Colon (tissue), 2 donors: Measurements from ENCODE around the gene ALDH1A2.
"Not testable (repeated sequence)": the region's sequence is repeated elsewhere in the genome, so short reads cannot be mapped to it uniquely, and the experiment has no call there.

Source experiments
- FAIRE-seq: peaks from 2 replicates; lab custom pipeline; 2012; peaks lifted over from hg19 to GRCh38; lab: Jason Lieb, UNC
- donor health status: control.
- donor health status: control.

The ALDH1A2 gene

DNA sequence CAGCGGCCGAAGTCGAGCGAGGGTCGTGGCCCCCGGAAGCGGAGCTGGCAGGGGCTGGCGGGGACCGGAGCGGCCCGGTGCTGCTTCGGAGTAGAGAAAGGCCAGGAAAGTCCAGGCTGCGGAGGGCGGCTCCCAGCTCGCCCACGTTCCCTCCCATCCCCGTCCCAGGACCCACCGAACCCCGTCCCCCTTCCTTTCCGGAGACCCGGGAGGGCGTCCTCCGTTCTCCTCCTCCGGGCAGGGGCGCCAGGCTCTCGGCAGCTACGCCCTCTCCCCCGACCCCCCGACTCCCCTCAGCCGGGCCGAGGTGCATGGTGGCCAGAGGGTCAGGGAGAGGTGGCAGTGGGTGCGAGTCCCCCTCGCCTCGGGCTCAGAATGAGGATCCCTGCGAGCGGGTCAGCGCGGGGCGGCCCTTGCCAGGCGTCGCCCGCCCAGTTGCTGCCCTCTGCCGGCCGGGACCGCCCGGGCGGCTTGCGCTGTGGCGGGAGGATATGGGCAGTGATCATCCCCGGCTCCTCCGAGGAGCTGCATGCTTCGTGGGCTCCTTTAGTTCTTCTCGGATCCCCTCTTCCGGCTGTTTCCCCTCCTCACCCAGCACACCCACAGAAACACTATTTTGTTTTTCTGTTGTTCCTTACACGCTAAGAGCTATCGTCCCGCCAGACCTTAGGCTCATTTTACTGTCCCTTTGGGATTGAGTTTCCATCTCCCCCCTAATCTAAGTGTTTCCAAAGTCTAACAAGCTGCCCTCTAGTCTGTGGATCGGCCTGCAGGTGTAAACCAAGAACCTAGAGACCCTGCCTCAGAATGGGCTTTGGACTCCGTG, 744 bp upstream of the ALDH1A2 start:
- FAIRE-seq = no peak

DNA sequence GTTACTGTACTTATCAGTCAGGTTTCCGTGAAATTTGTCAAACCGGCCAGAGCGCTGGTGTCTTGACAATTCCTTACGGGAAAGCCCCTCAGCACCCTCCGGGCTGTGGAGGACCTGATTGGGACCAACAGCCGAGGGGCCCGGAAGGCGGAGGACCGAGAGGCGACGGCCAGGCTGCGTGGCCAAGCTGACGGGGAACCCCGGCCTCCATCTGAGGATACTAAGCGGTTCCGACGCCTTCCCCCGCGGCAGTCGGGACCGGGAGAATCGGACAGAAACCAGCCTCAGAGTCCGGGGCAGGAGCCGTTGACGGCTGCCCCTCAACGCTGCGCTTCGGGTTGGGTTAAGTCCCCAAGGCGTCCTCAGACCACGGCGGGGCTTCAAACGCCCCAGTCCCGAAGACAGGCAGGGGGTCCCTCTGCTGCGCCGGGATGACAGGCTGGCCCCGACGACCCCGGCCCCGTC, 499 bp downstream of the ALDH1A2 start:
- no peak for FAIRE-seq

DNA sequence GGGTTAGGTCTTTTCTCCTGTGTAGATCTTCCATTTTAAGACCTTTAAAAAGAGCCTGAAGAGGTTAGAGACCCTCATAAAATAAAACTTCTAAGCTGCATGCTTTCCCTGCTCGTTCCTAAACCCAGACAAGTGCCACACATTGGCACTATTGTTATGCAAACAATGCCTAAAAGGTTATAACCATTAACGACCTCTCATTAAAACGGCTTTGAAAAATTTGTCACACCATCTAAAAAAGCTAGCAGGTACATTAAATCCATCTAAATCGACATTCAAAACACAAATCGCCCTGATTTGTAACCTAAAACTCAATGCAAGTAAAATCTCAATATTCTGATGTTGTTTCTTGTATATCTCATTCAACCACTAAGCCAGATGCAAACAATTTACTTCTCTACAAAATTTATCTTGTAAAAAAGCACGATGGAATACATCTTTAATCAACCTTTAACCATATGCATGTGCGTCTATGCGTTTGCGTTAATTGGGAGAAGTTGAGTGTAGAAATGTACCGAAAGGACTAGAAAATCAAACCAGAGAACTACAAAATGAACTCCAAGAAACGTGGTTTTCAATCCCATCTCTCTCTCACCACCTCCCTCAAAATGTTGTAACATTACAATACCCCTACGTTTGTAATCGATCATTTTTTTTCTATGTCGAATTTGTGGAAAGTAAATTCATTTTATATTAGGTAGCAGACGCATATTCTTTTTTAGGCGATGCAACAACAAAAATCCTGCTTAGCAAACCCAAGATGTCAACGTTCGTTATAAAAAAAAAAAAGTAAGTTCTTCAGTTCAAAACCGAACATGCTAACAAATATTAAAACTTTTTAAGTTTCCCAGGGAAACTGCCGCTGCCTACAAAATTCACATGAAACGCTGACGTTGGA, 1.2 kb downstream of the ALDH1A2 start:
- FAIRE-seq = no peak

DNA sequence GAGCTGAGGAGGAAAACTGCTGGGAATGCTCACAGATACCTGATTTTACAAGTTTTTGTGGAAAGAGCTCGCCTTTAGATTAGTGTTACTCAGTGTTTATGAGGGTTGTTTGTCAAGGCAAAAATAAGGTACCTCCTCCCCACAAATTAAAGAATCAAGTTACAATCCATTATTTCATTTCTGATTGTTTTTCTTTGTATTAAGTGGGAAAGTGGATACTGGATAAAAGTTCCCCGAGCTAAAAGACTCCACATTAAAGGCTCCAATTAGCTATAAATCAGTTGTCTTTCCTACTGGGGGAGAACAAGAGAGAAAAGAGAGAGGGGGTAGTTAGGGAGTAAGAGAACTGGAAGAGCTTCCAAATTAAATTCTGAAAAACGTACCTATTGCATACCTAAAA, 1.9 kb downstream of the ALDH1A2 start:
- no peak for FAIRE-seq

DNA sequence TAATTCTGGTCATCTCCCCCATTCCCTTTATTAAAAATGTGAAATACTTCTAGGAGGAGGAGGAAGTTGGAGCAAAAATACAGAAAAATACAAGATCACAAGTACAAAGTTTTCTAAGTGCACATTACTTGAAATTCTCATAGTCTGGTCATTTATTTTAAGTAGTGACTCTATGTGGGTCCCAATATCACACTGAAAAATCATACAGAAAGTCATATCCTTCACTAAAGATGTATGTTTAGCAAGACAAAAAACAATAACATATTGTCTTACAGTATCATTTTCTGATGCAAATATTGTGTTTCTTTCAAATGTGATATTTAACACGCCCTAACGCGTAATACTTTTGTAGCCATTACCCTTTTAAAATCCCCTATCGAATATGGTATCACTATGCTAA, 2.5 kb downstream of the ALDH1A2 start:
- FAIRE-seq = no peak

- FAIRE-seq = no peak
Measured at GRCh38 chr15:58062175-58062574, 3.3 kb downstream of the ALDH1A2 start.

- no peak for FAIRE-seq
Measured at GRCh38 chr15:58060575-58060974, 4.9 kb downstream of the ALDH1A2 start.

GRCh38 chr15:58058729-58059128, 6.8 kb downstream of the ALDH1A2 start:
- no peak for FAIRE-seq

DNA sequence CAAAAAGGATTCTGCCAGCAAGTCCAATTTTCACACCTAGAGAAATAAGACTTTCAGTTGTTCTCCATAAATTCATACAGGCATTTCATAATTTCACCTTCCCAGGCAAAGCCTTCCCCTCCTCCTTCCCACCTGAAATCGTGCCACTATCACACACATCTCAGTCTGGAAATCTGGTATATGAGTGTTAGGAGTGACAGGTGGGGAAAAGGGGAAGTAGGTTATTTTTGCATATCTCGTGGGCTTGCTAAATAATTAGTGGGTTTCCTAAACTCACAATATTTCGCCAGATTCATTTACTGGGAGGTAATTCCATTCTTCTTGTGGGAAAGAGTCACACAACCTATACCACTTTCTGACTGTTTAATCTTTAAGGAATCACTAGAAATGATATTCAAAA, 7.4 kb downstream of the ALDH1A2 start:
- no peak for FAIRE-seq

DNA sequence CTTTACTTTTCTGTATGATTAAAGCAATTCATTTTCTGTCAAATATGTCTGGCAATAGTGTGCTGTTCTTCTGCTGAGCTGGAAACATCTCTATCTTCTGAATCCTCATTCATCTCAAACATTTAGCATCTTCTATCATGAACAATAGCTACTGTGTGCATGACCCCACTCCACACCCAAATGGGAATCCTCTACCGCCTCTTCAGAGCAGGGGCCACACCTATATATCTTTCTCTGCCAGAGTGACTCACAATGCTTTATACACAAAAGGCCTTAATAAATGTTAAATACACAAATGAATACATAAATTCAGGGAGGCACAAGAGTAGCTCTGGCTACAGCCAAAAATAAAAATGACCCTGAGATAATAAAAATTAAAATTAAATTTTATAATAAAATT, 8.0 kb downstream of the ALDH1A2 start:
- no peak for FAIRE-seq

DNA sequence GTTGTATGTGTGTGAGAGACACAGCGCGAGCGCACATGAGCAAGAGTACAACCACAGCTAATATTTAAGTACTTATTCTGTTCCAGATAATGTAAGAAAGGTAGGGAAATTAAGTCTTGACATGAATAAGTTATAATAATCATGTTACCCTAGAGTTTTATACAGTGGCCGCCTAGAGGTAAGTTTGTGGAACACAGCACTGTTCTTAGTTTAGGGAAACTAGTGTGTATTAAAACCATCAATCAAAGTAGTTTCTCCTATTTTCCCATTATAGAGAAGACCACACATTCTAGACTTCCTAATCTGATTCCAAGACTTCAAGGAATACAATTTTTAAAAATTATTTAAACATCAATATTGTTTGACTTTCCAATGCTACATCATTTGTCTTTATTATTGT, 9.5 kb downstream of the ALDH1A2 start:
- FAIRE-seq = no peak

GRCh38 chr15:58053315-58054153, 12.0 kb downstream of the ALDH1A2 start:
- FAIRE-seq = no peak

GRCh38 chr15:58052334-58052733, 13.2 kb downstream of the ALDH1A2 start:
- no peak for FAIRE-seq

DNA sequence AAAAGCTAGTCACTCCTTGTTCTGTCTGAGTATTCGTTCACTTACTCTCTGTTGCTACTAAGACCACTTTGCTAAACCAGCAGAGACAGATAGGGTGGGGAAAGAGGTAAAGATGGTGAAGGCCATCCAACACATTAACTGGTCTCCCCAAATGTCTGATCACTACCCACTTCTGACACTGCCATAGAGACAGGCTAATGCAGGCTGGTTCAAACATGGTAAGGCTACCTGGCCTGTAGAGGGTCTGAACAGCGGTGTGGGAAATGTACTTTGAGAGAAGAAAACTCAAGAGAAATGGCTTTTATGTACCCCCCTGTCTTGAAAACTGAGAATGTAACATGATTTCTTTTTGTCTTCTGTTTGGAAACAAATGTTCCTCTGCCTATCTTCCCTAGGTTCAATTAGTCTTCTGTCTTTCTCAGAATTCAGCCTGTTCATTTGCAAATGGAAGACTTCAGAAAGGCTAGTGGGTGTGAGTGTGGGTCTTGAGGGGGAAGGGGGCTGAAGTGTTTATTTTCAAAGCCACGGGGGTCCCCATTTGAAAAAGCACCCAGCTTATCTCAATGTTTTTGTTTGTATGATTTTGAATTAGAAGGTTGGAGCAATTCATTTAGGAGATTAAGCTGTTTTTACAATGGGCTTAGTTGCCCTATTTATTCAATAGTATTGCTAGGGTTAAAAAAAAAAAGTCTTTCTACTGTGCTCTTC, 15.8 kb downstream of the ALDH1A2 start:
- no peak for FAIRE-seq

- FAIRE-seq = no peak
Measured at GRCh38 chr15:58048261-58048660, 17.2 kb downstream of the ALDH1A2 start.

- no peak for FAIRE-seq
Measured at GRCh38 chr15:58047149-58047548, 18.4 kb downstream of the ALDH1A2 start.

GRCh38 chr15:58046467-58046866, 19.0 kb downstream of the ALDH1A2 start:
- FAIRE-seq = no peak

GRCh38 chr15:58045376-58045775, 20.1 kb downstream of the ALDH1A2 start:
- FAIRE-seq = not testable (repeated sequence)

DNA sequence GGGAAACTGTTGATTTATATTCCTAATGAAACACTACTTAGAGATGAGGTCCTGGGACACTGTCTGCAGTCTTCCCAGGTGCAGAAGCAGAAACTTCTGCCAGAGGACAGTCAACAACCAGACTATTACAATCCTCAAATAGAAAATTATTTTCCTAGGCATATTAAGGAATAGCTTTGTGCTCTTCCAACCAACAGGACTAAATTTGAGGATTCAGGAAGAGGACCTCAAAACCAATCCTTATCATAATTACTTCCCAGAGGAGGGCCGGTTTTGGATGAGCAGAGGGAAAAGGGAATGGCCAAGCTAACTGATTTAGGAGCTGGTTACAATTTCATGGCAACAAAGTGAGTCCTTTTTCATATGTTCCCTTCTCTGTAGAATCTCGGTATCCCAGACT, 21.0 kb downstream of the ALDH1A2 start:
- FAIRE-seq = no peak

- FAIRE-seq = no peak
Measured at GRCh38 chr15:58043192-58043903, 22.2 kb downstream of the ALDH1A2 start.

- FAIRE-seq = no peak
Measured at GRCh38 chr15:58042006-58042405, 23.5 kb downstream of the ALDH1A2 start.
